ENCODE data around the gene FIBP.

Gene FIBP

GRCh38 chr11:65888163-65888814 lies at the start of gene FIBP:
Gene FIBP (minus strand): TSS chr11:65888471. CDS start chr11:65888418, 53 bp downstream.
- peak; percentile 95 for DNase-seq (ENCODE audit: low read depth)

- DNase-seq (ENCODE audit: low read depth) = no peak
These were observed 49.5 kb upstream of the FIBP start for GRCh38 chr11:65937766-65938165.

GRCh38 chr11:65934014-65934413 lies 45.7 kb upstream of the FIBP start:
- no peak for DNase-seq (ENCODE audit: low read depth)

GRCh38 chr11:65932558-65932919 lies 44.3 kb upstream of the FIBP start:
- no peak for DNase-seq (ENCODE audit: low read depth)

GRCh38 chr11:65931773-65932557 lies 43.7 kb upstream of the FIBP start:
- DNase-seq (ENCODE audit: low read depth) = no peak

GRCh38 chr11:65928667-65929066 lies 40.4 kb upstream of the FIBP start:
- DNase-seq (ENCODE audit: low read depth) = no peak

- DNase-seq (ENCODE audit: low read depth) = no peak
These were observed 39.7 kb upstream of the FIBP start for GRCh38 chr11:65927904-65928397.

- DNase-seq (ENCODE audit: low read depth) = no peak
These were observed 37.1 kb upstream of the FIBP start for GRCh38 chr11:65925397-65925796.

- no peak for DNase-seq (ENCODE audit: low read depth)
These were observed 34.3 kb upstream of the FIBP start for GRCh38 chr11:65922565-65922964.

- DNase-seq (ENCODE audit: low read depth) = no peak
These were observed 33.6 kb upstream of the FIBP start for GRCh38 chr11:65921876-65922275.

- DNase-seq (ENCODE audit: low read depth) = no peak
These were observed 32.8 kb upstream of the FIBP start for GRCh38 chr11:65921033-65921555.

GRCh38 chr11:65920372-65920802 lies 32.1 kb upstream of the FIBP start:
- no peak for DNase-seq (ENCODE audit: low read depth)

- DNase-seq (ENCODE audit: low read depth) = no peak
These were observed 31.5 kb upstream of the FIBP start for GRCh38 chr11:65919573-65920371.

GRCh38 chr11:65919141-65919572 lies 30.9 kb upstream of the FIBP start, which contains the start of gene DRAP1:
Gene DRAP1 (plus strand): TSS chr11:65919426. CDS start chr11:65919502, 76 bp downstream.
- DNase-seq (ENCODE audit: low read depth) = peak; percentile 97

- DNase-seq (ENCODE audit: low read depth) = no peak
These were observed 30.2 kb upstream of the FIBP start, which contains the start of gene C11orf68 for GRCh38 chr11:65918211-65919140. Gene C11orf68 (minus strand): TSS chr11:65919062. CDS start chr11:65919031, 31 bp downstream.

- DNase-seq (ENCODE audit: low read depth) = no peak
These were observed 29.4 kb upstream of the FIBP start for GRCh38 chr11:65917434-65918210.

GRCh38 chr11:65917077-65917433 lies 28.8 kb upstream of the FIBP start:
- DNase-seq (ENCODE audit: low read depth) = no peak

- DNase-seq (ENCODE audit: low read depth) = no peak
These were observed 28.1 kb upstream of the FIBP start for GRCh38 chr11:65916391-65916790.

GRCh38 chr11:65915821-65916251 lies 27.6 kb upstream of the FIBP start:
- peak; percentile 94 for DNase-seq (ENCODE audit: low read depth)

Data from fibroblast of the conjunctiva (primary cell).